Thyroid gland (tissue), 4 donors: ENCODE results near the gene TEX55. TPM values are rescaled to one million over a fixed set of nuclear protein-coding genes. Genes with fewer than 3 reads are reported as not detected.
"Not testable (repeated sequence)": the region's sequence is repeated elsewhere in the genome, so short reads cannot be mapped to it uniquely, and the experiment has no call there.

ENCODE experiments used
- DNase-seq, 2 donors: peaks; one replicate each; pipeline ENCODE4 v3.0.0-alpha.2; 2019
- H3K27ac ChIP-seq, 3 donors: fragments of 200-600 bp; sonication (generic); 1 replicate in 2 of 3; 2 replicates in 1 of 3; pipeline ENCODE4 v1.5.1; 2016 to 2019; ENCODE audit warnings: mild to moderate bottlenecking in 1 of 3, moderate library complexity in 1 of 3
- H3K27me3 ChIP-seq: fragments of 200-600 bp; sonication (generic); one replicate; pipeline ENCODE4 v1.5.1; 2019
- H3K36me3 ChIP-seq, 2 donors: fragments of 200-600 bp; sonication (generic); one replicate each; pipeline ENCODE4 v1.5.1; 2016 to 2019
- H3K4me1 ChIP-seq, 2 donors: fragments of 200-600 bp; sonication (generic); one replicate each; pipeline ENCODE4 v1.5.1; 2017 to 2019
- H3K4me3 ChIP-seq, 3 donors: fragments of 200-600 bp; sonication (generic); replicated peaks in 1 of 3; 1 replicate in 2 of 3; 2 replicates in 1 of 3; pipeline ENCODE4 v1.5.1; 2016; ENCODE audit warnings: mild to moderate bottlenecking in 1 of 3
- H3K9me3 ChIP-seq: fragments of 200-600 bp; sonication (generic); one replicate; pipeline ENCODE4 v1.5.1; 2017
- POLR2A ChIP-seq, 2 donors: fragments of 450-650 bp; IDR thresholded peaks; one replicate each; pipeline ENCODE4 v1.6.1; 2017; ENCODE audit warnings: antibody characterized with exemption in 2 of 2, mild to moderate bottlenecking in 2 of 2, moderate library complexity in 1 of 2
- whole genome bisulfite sequencing, 2 donors: methylation state at CpG; one replicate each; pipeline ENCODE4 v1.1.5; 2017; 5-methylcytosine and 5-hydroxymethylcytosine counted together
- intact Hi-C: fragments of 100-400 bp; cut with DNase I; formaldehyde crosslinking; loops from one replicate; pipeline ENCODE4 v1.15.1; 2023
- total RNA-seq, 4 donors: library from RNA; depleted of rRNA; stranded (reverse); fragments of >200 nt; gene quantifications; one replicate each; pipeline ENCODE4 v1.2.3, GENCODE V29; 2016
- TF ChIP-seq, protein P1 (sequence below), 6 experiments: fragments of 200-600 bp in 3 of 6; fragments of 450-650 bp in 3 of 6; sonication (generic) in 3 of 6; IDR thresholded peaks; one replicate each; pipeline ENCODE4 v1.5.1; 2016 to 2019; ENCODE audit warnings: antibody characterized with exemption in 6 of 6, mild to moderate bottlenecking in 2 of 6, inconsistent platforms in 1 of 6, moderate library complexity in 1 of 6

Gene TEX55
- total RNA-seq, 4 donors from 2014 or later, result 0.27 TPM; not detected in 3

DNA sequence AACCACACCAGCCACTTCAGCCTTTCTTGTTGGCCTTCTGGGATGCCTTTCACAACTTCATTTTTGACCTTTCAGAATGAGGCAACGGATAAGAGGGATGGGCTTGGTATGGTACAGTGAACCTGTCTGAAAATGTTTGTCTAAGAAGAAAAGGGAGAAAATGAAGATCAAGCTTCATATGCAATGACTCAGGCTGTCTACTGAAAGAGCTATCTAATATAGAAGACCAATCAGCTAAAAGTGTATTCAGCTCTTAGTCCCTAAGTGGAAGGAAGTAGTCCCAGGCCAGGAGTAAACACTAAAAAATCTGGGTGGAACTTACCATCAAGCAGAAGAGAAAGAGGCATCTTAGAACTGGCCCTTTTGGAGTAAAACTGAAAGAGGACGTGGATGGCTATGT, 15.3 kb downstream of the TEX55 start:
- Histone ChIP-seq H3K9me3 (no peaks in the 10 kb centered on the region), H3K4me3 (no peak overlapping the region), H3K4me1 (no peaks in the 10 kb centered on the region), H3K27me3 (no peaks in the 10 kb centered on the region), H3K27ac (no peak overlapping the region), H3K36me3 (no peaks in the 10 kb centered on the region)
- WGBS, 2 donors, result 65 to 68% methylated on average over 2 of the region's 2 CpGs
- DNase-seq, result no peak
- TF ChIP-seq, protein P1, sequence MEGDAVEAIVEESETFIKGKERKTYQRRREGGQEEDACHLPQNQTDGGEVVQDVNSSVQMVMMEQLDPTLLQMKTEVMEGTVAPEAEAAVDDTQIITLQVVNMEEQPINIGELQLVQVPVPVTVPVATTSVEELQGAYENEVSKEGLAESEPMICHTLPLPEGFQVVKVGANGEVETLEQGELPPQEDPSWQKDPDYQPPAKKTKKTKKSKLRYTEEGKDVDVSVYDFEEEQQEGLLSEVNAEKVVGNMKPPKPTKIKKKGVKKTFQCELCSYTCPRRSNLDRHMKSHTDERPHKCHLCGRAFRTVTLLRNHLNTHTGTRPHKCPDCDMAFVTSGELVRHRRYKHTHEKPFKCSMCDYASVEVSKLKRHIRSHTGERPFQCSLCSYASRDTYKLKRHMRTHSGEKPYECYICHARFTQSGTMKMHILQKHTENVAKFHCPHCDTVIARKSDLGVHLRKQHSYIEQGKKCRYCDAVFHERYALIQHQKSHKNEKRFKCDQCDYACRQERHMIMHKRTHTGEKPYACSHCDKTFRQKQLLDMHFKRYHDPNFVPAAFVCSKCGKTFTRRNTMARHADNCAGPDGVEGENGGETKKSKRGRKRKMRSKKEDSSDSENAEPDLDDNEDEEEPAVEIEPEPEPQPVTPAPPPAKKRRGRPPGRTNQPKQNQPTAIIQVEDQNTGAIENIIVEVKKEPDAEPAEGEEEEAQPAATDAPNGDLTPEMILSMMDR (IDR thresholded peaks at IDR 0.05), result no peak
- no peak for TF ChIP-seq POLR2A (IDR thresholded peaks at IDR 0.05)
- intact Hi-C loops, result no loop called here

DNA sequence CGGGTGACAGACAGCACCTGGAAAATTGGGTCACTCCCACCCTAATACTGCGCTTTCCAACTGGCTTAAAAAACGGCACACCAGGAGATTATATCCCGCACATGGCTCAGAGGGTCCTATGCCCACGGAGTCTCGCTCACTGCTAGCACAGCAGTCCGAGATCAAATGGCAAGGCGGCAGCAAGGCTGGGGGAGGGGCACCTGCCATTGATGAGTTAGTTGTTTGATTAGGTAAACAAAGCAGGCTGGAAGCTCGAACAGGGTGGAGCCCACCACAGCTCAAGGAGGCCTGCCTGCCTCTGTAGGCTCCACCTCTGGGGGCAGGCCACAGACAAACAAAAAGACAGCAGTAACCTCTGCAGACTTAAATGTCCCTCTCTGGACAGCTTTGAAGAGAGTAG, 18.8 kb downstream of the TEX55 start:
- DNase-seq, H3K4me3 ChIP-seq, intact Hi-C loops, H3K36me3 ChIP-seq, H3K4me1 ChIP-seq, H3K27me3 ChIP-seq, H3K9me3 ChIP-seq, H3K27ac ChIP-seq: not testable (repeated sequence)
- 85 to 91% methylated on average over 9 of the region's 9 CpGs for WGBS, 2 donors

DNA sequence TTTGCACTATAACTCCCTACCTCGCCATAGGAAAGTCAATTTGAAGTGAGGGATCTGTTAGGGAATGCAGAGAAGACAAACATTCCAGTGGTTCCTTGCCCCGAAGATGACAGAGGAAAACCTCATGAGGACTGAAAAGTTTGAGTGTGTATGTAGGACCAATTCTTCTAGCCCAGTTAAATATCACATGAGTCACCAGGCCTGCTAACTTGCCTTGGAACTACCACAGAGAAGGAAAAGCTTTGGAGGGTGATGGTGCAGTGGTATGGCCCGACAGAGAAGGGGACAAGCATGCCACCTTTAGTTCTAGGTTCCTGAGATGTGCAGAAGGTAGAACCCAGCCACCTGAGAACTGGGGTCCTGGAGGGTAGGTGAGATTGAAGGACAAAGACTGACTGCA, 24.9 kb downstream of the TEX55 start:
- no peak for DNase-seq
- intact Hi-C loops, result no loop called here
- no peak overlapping the region for H3K27ac ChIP-seq
- H3K4me3 ChIP-seq, result no peak overlapping the region
- no peaks in the 10 kb centered on the region for H3K9me3 ChIP-seq
- H3K4me1 ChIP-seq, result no peaks in the 10 kb centered on the region
- 83 to 86% methylated on average over 3 of the region's 3 CpGs for WGBS, 2 donors
- no peaks in the 10 kb centered on the region for H3K27me3 ChIP-seq
- TF ChIP-seq, protein P1 (IDR thresholded peaks at IDR 0.05), result no peak
- TF ChIP-seq POLR2A (IDR thresholded peaks at IDR 0.05), result no peak
- H3K36me3 ChIP-seq, result no peaks in the 10 kb centered on the region

DNA sequence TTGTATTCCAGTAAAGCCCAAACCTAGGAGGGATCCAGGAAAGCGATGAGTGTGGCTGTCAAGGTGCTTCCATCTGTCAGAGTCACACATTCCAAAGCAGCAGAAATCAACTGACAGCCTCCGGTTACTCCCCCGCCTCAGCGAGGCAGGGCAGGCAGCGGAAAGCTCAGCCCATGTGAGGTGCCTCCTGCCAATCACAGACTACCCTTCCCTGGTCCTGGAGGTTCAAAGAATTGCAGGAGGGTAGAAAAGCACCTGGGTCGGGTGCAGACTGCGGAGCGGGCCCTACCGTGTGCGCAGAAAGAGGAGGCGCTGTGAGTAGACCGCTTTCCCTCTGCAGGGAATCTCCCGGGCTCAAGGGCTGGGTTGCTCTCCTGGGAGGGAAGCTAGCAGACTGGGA, 27.4 kb downstream of the TEX55 start, which contains the start of gene UPK1B:
Gene UPK1B (plus strand): TSS at position 274 of the 400 bp plus-strand sequence. CDS start 13,144 bp downstream, outside the sequence.
- Histone ChIP-seq H3K4me1 (no peaks in the 10 kb centered on the region), H3K27ac (no peak within 1 kb of the TSS), H3K4me3 (no peak within 1 kb of the TSS), H3K27me3 (no peaks in the 10 kb centered on the region), H3K36me3 (no peaks in the 10 kb centered on the region), H3K9me3 (no peaks in the 10 kb centered on the region)
- no peak for TF ChIP-seq POLR2A (IDR thresholded peaks at IDR 0.05)
- TF ChIP-seq, protein P1 (IDR thresholded peaks at IDR 0.05), result no peak
- no peak for DNase-seq
- WGBS, 2 donors, result 34% methylated on average over 13 of the region's 13 CpGs
- intact Hi-C loops, result no loop called here

DNA sequence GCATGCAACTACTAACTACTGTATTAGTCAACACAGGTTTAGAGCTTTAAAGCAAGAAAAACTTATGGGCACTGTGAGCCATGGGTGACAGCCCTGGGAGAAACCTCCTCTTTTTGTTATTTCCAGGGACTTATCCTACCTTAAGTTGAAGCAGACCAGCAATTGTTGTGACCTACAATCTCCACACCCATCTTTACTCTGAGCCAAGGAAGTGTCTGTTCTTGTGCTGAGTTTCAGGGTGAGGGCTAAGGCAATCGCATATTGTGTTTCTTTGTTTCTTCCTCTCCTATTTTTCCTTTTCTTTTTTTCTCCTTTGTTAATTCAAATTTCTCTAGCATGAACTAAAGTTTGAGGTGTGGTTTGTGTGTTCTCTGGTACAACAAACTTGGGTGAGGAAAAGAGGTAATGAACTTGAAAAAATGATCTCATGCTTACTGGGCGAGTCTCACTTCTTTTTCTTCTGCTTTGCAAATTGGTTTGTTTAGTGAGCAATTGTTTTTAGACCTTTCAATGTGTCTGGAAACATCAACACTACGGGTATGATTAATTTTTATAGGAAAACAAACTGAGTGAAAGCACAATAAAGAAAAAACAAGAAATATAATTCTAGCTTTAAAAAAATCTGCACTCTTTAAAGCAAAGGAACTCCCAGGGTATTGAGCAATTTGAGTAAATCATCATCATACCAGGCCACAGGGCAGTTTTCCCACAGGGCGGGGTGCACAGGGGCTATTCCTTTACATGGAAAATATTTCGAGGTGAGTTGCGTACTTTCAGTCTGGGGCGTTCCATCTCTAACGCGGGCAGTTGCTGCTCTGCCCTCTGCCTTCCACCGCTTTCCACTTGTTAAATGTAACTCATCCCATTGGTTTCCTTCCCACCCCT, 30.1 kb downstream of the TEX55 start:
- H3K4me1 ChIP-seq, result no peaks in the 10 kb centered on the region
- no peak for DNase-seq
- no peaks in the 10 kb centered on the region for H3K27me3 ChIP-seq
- 80 to 89% methylated on average over 10 of the region's 10 CpGs for WGBS, 2 donors
- TF ChIP-seq, protein P1 (IDR thresholded peaks at IDR 0.05), result no peak
- no peak for TF ChIP-seq POLR2A (IDR thresholded peaks at IDR 0.05)
- no peaks in the 10 kb centered on the region for H3K36me3 ChIP-seq
- no peaks in the 10 kb centered on the region for H3K9me3 ChIP-seq
- intact Hi-C loops, result no loop called here
- no peak overlapping the region for H3K27ac ChIP-seq
- H3K4me3 ChIP-seq, result no peak overlapping the region
